ENCODE data around the gene RBM6. TPM values are rescaled to one million over a fixed set of nuclear protein-coding genes. Genes with fewer than 3 reads are reported as not detected.

Gene RBM6
- total RNA-seq, 2 experiments from 2014 or later: 90.8 to 95.2 TPM

DNA sequence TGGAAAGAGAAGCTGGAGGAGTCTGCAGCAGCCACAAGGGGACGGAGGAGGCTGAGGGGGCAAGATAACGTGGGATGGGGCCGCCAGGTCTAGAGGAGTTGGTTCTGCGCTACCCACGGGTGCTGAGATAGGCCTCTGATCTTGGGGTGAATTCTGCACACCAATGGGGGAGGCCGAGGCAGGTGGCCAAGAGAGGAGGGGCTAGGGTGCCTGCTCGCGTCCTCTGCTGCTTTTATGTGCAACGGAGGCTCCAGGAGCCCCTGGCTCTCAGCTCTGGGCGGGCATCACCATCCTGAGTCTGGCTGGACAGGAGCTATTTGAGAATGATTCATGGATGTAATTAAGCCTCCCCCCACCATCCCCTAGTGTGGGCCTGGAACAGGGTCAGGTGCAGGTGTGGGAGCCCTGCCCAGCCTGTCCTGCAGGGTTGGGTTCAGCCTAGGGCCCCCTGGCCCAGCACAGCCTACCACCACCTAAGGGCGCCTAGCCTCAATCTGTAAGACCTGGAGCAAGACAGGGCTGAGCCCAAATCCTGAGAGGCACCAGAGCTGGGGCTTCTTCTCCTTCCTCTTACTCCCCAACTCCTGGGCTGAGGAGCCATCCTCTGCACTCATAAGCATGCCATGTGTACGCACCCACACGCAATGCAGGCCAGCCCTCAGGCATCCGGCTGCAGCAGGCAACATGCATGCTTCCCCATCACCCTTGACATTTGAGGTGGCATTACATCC, 182.9 kb downstream of the RBM6 start:
- H3K27ac Mint-ChIP-seq: no peak overlapping the region
- intact Hi-C loops (cut with micrococcal nuclease): no loop called here
- POLR2A ChIA-PET: interaction anchor here (0.7 to 1.5 kb wide), 7 partner anchors 15 to 194 kb away, joined by 3 to 4 read pairs (median 3); no protein-coding TSS in a partner anchor

DNA sequence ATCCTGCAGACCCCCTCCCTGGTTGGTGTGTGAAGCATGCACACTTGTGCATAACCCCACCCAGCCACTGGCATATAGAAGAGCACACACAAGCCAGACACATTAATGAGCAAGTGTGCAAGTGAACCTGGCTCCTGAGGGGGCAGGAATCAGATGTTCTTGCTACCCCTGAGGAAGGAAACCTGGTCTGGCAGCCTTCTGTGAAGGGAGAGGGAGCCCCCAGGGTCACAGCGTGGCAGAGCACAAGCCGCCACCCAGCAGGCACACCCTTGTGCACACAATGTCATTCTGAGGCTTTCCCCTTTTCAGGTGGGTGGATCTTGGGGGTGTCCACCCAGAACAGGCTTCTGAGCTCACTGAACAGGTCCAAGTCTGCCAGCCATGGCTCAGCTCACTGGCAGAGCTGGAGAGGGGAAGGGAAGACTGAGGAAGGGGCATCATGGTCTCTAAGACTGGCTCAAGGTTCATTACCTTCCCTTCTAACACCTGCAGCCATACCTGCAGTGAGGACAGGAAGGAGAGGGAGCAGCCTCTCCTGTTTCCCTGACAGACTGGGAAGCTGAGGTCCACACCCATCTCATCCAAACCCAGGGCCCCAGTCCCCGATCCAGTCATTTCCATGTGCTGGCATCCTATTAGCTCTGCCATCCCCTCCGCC, 183.6 kb downstream of the RBM6 start:
- Mint-ChIP-seq H3K27me3 (no peaks in the 10 kb centered on the region), H3K36me3 (ENCODE audit: low read depth) (peaks cover 5% of the 10 kb centered on the region), H3K4me3 (no peak overlapping the region), H3K4me1 (ENCODE audit: low read depth) (no peaks in the 10 kb centered on the region), H3K27ac (no peak overlapping the region), H3K9me3 (no peaks in the 10 kb centered on the region)
- DNase-seq (no peak), ATAC-seq (no peak)
- intact Hi-C loops (cut with micrococcal nuclease): no loop called here
- ChIA-PET CTCF (interaction anchor here (1.3 to 6.4 kb wide), 8 partner anchors 10 to 123 kb away, joined by 3 to 30 read pairs (median 5); partner anchors contain the start of gene GNAT1), POLR2A (interaction anchor here (0.7 to 1.3 kb wide), 4 partner anchors 15 to 124 kb away, joined by 3 to 4 read pairs (median 3); no protein-coding TSS in a partner anchor)
- TF ChIP-seq, protein P1, sequence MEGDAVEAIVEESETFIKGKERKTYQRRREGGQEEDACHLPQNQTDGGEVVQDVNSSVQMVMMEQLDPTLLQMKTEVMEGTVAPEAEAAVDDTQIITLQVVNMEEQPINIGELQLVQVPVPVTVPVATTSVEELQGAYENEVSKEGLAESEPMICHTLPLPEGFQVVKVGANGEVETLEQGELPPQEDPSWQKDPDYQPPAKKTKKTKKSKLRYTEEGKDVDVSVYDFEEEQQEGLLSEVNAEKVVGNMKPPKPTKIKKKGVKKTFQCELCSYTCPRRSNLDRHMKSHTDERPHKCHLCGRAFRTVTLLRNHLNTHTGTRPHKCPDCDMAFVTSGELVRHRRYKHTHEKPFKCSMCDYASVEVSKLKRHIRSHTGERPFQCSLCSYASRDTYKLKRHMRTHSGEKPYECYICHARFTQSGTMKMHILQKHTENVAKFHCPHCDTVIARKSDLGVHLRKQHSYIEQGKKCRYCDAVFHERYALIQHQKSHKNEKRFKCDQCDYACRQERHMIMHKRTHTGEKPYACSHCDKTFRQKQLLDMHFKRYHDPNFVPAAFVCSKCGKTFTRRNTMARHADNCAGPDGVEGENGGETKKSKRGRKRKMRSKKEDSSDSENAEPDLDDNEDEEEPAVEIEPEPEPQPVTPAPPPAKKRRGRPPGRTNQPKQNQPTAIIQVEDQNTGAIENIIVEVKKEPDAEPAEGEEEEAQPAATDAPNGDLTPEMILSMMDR (IDR thresholded peaks at IDR 0.05): no peak

More for the DNA sequence above, 182.9 kb downstream of the RBM6 start:
- H3K4me3 Mint-ChIP-seq: no peak overlapping the region
- no peak for DNase-seq
- TF ChIP-seq, protein P1 (IDR thresholded peaks at IDR 0.05): no peak
- no peaks in the 10 kb centered on the region for H3K4me1 Mint-ChIP-seq (ENCODE audit: low read depth)
- CTCF ChIA-PET: interaction anchor here (0.7 to 6.4 kb wide), 15 partner anchors 9 to 124 kb away, joined by 3 to 30 read pairs (median 5); partner anchors contain the start of genes GNAT1 and RBM5
- no peaks in the 10 kb centered on the region for H3K27me3 Mint-ChIP-seq
- H3K9me3 Mint-ChIP-seq: no peaks in the 10 kb centered on the region
- peaks cover 11% of the 10 kb centered on the region for H3K36me3 Mint-ChIP-seq (ENCODE audit: low read depth)
- no peak for ATAC-seq

DNA sequence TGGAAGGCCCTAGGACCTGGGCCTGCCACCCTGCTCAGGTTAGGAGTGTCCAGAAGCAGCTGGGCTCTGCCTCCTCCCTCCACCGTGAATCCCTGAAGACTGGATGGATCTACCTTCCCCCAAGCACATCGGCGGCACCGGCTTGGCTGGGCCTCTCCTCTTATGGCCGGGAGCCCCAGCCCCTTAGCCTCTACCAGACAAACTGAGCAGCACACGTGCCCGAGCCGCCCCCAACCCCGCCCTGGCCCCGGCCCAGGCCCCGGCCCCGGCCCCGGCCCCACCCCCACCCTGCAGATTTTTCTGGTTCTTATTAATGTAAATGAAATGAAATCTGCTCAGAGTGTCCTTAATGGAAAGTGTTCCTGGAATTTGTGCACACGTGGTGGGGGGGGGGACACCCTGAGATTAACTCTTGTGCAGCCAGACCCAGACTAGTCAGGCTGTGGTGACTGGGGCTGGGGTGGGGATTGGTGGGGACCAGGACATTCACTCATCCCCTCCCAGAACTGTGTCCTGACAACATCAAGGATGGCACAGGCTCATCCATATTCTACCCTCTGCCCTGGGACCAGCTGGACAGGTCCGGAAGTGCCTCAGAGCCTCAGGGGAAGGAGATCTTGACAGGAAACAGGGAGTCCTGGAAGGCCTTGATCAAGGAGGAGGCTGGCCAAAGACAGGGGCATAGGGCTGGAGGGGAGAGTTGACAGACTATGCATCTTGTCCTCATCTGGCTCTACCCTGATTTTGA, 184.3 kb downstream of the RBM6 start:
- Mint-ChIP-seq H3K36me3 (ENCODE audit: low read depth) (no peaks in the 10 kb centered on the region), H3K27me3 (no peaks in the 10 kb centered on the region), H3K9me3 (no peaks in the 10 kb centered on the region), H3K4me1 (ENCODE audit: low read depth) (no peaks in the 10 kb centered on the region), H3K27ac (no peak overlapping the region), H3K4me3 (no peak overlapping the region)
- DNase-seq (no peak), ATAC-seq (no peak)
- CTCF ChIA-PET: interaction anchor here (6.4 kb wide), 1 partner anchor 67 kb away, joined by 30 read pairs; the partner anchor contains the start of gene GNAT1
- intact Hi-C loops (cut with micrococcal nuclease): no loop called here
- POLR2A ChIA-PET: interaction anchor here (0.7 kb wide), 1 partner anchor 58 kb away, joined by 3 read pairs; no protein-coding TSS in a partner anchor
- TF ChIP-seq, protein P1 (IDR thresholded peaks at IDR 0.05): no peak

DNA sequence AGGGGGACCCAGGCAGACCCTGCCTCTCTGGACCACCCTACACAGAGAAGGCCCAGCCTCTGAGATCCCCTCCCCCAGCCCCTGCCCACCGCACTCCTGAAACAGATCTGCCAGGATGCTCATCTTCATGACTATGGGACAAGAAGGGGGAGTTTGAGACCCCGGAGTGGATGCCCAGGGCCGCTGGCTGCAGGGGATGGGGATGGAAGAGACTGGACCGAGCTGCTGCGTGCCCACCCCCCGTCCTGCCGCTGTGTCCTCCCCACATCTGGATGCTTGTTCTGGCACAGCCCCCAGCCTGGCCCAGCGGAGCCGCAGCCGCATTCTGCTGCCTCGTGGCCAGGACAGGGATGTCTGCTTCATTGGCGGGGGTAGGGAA, 184.8 kb downstream of the RBM6 start:
- Mint-ChIP-seq H3K36me3 (ENCODE audit: low read depth) (no peaks in the 10 kb centered on the region), H3K9me3 (no peaks in the 10 kb centered on the region), H3K27me3 (no peaks in the 10 kb centered on the region), H3K27ac (no peak overlapping the region), H3K4me1 (ENCODE audit: low read depth) (no peaks in the 10 kb centered on the region), H3K4me3 (no peak overlapping the region)
- intact Hi-C loops (cut with micrococcal nuclease): no loop called here
- ChIA-PET CTCF (interaction anchor here (6.4 kb wide), 1 partner anchor 67 kb away, joined by 30 read pairs; the partner anchor contains the start of gene GNAT1), POLR2A (no interaction called here)
- no peak for ATAC-seq
- no peak for DNase-seq
- TF ChIP-seq, protein P1 (IDR thresholded peaks at IDR 0.05): no peak
